Lower leg skin (tissue), 4 donors: Measurements from ENCODE around the gene LRRC55. TPM values are rescaled to one million over a fixed set of nuclear protein-coding genes. Genes with fewer than 3 reads are reported as not detected.

ENCODE experiments used
- DNase-seq, 2 donors: peaks; one replicate each; pipeline ENCODE4 v3.0.0-alpha.2; 2019; ENCODE audit warnings: low spot score in 2 of 2
- H3K4me3 ChIP-seq: fragments of 200-600 bp; sonication (generic); 2 replicates; pipeline ENCODE4 v1.5.1; 2017; ENCODE audit warnings: mild to moderate bottlenecking, low read depth; ENCODE audit not compliant: poor library complexity, severe bottlenecking
- CTCF ChIP-seq, 3 donors: fragments of 450-650 bp; IDR thresholded peaks; one replicate each; pipeline ENCODE4 v1.5.1; 2016; ENCODE audit warnings: antibody characterized with exemption in 3 of 3, mild to moderate bottlenecking in 3 of 3, moderate library complexity in 2 of 3
- POLR2A ChIP-seq, 2 donors: fragments of 450-650 bp; IDR thresholded peaks; one replicate each; pipeline ENCODE4 v1.6.1; 2016 to 2017; ENCODE audit warnings: antibody characterized with exemption in 2 of 2, mild to moderate bottlenecking in 1 of 2, moderate library complexity in 1 of 2
- WGBS, 2 donors: methylation state at CpG; one replicate each; pipeline ENCODE4 v1.1.5; 2018; 5-methylcytosine and 5-hydroxymethylcytosine counted together
- intact Hi-C: fragments of 100-400 bp; cut with DNase I; formaldehyde crosslinking; loops from one replicate; pipeline ENCODE4 v1.15.0; 2023; ENCODE audit warnings: low total_unique reads
- total RNA-seq, 4 donors: library from RNA; depleted of rRNA; stranded (reverse); fragments of >200 nt; gene quantifications; one replicate each; pipeline ENCODE4 v1.1.0, GENCODE V29; 2016

The LRRC55 gene
- total RNA-seq, 4 donors from 2014 or later, result 0.08 to 0.15 TPM; not detected in 2

- no peak for TF ChIP-seq POLR2A (IDR thresholded peaks at IDR 0.05)
- no peak for TF ChIP-seq CTCF (IDR thresholded peaks at IDR 0.05)
- no peak for DNase-seq
- WGBS, 2 donors, result 83 to 87% methylated on average over 2 of the region's 2 CpGs
- no peak overlapping the region for H3K4me3 ChIP-seq
- intact Hi-C loops, result no loop called here
These were observed 42.4 kb downstream of the LRRC55 start for GRCh38 chr11:57224128-57224527.

GRCh38 chr11:57224537-57224936 is 42.8 kb downstream of the LRRC55 start:
- TF ChIP-seq CTCF (IDR thresholded peaks at IDR 0.05) (no peak), POLR2A (IDR thresholded peaks at IDR 0.05) (no peak)
- no peak overlapping the region for H3K4me3 ChIP-seq
- intact Hi-C loops, result no loop called here

GRCh38 chr11:57228600-57228999 is 46.8 kb downstream of the LRRC55 start:
- intact Hi-C loops, result no loop called here
- TF ChIP-seq POLR2A (IDR thresholded peaks at IDR 0.05) (no peak), CTCF (IDR thresholded peaks at IDR 0.05) (no peak)
- no peak for DNase-seq
- WGBS, 2 donors, result 74 to 77% methylated on average over 3 of the region's 3 CpGs
- H3K4me3 ChIP-seq, result no peak overlapping the region

More at GRCh38 chr11:57224537-57224936, 42.8 kb downstream of the LRRC55 start:
- DNase-seq, result no peak

- no peak overlapping the region for H3K4me3 ChIP-seq
- DNase-seq, result no peak
- 57 to 71% methylated on average over 5 of the region's 5 CpGs for WGBS, 2 donors
- intact Hi-C loops, result no loop called here
- TF ChIP-seq CTCF (IDR thresholded peaks at IDR 0.05) (no peak), POLR2A (IDR thresholded peaks at IDR 0.05) (no peak)
These were observed 48.6 kb downstream of the LRRC55 start for GRCh38 chr11:57230316-57230715.

- WGBS, 2 donors, result 38 to 47% methylated on average over 18 of the region's 18 CpGs
- H3K4me3 ChIP-seq, result no peak overlapping the region
- DNase-seq, result no peak
- intact Hi-C loops, result no loop called here
- TF ChIP-seq CTCF (IDR thresholded peaks at IDR 0.05), result no peak
- TF ChIP-seq POLR2A (IDR thresholded peaks at IDR 0.05), result no peak
These were observed 49.2 kb downstream of the LRRC55 start for GRCh38 chr11:57230791-57231538.
